HS-27A (cell line): ENCODE results near the gene NFU1.

Source experiments
- DNase-seq: peaks from one replicate; pipeline ENCODE4 v3.0.0-alpha.2; 2012; ENCODE audit warnings: low read depth, missing footprints

Gene NFU1

DNA sequence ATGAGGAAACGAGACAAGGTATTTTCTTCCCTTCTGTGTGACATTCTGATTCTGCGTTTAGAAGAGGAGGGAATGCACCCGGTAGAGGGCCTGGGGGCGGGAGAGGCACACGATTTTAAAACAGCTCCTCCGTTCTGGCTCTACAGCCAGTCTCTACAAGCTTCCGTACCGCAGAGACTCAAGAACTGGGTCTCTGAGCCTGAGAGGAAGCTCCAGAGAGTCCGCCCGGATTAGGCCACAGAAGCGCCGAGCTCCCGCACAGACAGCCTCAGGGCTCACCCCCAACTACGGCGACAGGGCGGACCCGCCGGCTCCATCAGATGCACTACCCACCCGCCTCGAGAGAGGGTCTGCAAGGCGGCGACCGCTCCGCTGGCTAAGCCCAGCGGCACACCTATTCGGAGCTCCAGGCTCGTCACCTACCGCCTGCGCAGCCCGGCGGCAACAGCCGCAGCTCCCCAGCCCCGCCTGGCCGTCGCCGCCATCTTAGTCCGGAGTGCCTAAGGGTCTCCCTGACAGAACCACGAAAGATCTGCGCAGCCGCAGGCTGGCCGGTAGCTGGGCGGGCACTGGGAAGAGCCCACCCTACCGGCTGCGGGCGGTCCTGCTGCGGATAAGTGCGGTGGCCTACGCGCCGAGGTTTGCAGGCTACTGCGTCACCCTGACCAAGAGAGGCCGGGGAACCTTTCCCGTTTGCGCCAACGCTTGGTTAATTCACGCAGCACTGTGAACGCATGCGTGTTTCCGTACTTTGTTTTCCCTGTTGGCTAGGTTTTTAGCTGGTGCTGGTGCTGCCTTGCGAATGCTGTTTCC, at the start of gene NFU1:
NFU1 (minus strand) TSS at position 498 of the 813 bp plus-strand sequence; CDS start at position 485, 13 bp downstream.
- peak; percentile 48 for DNase-seq

DNA sequence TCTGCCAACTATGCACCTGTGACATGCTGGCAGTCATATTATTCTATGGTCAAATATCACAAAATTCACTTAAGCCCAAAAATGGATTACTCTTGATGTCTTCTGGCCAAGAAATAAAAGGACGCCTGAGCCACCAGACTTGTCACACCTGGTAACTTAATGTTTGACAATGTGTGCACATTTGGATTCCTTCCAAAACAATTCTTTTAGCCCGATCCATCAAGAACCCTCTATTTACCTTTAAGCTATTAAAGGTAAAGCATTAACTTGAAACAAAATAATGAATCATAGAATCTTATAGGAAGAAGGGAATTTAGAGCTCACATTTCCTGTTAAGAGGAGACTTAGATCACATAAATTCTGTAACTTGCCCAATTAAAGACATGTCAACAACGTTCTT, 46.5 kb upstream of the NFU1 start:
- DNase-seq, result no peak

DNA sequence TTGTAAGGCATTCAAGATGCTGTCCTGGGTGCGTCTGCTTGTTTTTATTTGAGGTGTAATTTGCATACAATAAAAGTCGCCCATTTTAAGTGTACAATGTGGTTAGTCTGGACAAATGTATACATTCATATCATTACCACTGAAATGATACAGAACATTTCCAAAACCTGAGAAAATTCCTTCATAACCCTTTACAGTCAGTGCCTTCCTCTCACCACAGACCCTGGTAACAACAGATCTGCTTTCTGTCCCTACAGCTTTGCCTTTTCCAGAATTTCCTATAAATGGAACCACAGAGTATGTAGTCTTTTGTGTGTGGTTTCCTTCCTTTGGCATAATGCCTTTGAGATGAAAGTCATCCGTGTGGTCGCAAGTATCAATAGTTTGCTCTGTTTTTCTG, 45.8 kb upstream of the NFU1 start:
- no peak for DNase-seq

DNA sequence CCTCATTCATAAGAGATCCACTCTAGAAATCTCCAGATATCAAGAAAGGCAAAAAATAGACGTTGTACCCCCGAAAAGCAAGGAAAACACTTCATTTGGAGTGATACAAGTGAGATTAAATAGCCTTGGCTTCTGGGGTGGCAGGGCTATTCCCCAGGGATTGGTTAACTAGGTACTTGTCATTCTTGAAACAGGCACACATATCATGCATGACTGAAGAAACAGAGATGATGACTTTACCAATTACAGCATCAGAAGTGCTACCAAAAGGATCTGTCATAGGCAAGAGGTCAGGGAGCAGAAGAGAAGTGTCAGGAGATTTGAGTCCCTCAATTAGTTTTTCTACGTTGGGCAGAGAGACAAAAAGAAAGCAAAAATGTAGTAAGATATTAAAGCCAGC, 45.2 kb upstream of the NFU1 start:
- no peak for DNase-seq

DNA sequence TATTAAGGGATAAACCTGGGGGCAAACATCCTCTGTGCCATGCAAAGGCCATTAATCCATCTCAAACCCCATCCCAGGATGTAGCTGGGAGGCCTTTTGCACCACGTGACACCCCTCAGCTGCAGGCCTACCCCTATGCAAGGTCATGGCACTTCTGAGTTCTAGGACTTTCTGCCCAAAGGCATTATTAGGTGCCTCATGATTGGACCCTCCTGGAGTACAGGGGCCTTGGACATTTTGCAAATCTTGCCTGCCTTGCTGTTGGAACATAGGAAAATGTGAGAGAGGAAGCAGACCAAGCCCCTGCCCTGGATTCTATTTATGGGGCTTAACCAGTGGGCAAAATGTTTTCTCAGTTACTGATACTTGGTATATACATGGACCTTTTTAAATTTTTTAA, 44.2 kb upstream of the NFU1 start:
- DNase-seq, result no peak

DNA sequence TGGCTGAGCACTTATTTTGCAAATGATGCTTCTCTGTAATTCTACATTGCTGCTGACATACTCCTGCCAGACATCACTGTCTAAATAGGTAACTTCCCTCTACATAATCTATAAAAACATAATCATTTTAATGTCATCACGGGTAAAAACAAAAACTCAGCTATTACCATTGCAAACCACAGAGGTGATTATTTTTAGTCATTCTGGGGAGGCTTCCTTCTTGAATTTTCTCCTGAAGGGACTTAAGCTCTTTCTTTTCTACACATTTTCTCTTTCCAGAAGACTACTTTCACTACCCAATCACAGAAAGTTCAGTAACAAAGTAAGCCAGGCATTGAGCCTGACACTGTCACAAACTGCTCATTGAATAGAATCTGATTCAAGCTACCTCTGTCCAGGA, 40.4 kb upstream of the NFU1 start:
- DNase-seq, result no peak

DNA sequence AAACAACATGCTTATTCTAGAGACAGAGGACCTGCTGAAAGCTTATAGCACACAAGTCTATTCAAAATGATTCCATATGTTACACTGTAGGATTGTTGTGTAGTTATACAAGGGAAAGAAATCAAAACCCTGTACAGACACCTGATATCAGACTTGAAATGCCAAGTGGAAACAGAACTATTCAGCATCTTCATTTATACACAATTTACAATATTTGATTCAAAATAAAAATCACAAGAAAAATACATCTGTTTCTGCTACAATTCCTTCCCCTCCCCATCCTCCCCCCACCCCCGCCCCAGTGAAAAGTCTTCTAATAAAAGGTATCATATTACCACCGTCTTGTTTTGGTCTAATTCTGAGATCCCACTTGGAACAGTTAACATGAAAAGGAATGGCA, 37.5 kb upstream of the NFU1 start:
- no peak for DNase-seq

DNA sequence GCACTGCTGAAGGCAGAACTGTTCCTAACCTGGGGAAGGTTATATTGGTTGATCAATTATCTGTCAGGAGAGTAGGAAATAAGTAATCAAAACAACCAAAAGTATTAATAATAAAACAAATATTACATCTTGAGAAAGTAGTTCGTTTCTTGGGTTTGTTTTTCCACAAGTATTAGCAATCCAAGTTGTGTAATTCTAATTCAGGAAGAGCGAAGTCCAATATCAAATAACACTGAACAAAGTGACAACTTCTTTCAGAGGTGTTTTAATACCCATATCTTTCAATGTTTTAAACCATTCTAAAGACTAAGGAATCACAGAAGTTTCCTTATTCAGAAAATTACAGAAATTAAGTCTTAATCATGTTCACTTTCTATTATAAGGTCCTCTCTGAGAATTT, 34.6 kb upstream of the NFU1 start:
- DNase-seq, result no peak

DNA sequence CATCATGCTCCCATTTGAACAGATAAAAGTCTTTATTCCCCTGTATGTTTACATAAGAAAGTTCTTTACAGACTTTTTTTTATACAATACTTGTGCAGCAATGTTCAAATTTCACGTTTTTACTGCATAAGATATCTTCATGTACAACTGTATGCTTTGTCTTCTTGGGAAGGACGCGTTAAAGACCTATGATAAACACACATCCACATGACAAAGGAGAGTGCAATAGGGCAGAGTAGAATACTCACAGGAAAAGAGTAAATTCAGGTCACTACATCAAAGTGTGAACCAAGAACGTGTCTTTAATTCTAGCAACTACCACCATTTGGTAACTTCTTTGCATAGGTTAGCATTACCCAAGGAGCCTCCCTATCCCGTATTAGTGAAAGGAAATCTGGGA, 33.7 kb upstream of the NFU1 start:
- DNase-seq, result no peak

DNA sequence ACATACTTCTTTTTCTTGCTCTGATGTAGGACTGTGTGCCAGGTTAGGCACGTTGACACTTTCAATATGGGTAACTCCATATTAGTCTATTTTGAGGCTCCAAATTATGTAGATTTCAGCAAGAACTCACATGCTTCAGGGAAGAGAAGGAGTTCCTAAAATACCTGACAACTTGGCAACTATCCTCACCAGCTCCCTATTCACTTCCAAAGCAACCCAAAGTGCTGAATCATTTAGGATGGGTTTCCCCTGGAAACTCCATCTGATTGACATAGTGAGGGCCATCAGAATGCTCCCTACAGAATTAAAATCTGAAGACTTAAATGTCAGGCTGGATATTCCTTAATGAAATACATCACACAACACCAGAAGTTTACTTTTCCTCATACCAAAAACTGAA, 32.5 kb upstream of the NFU1 start:
- no peak for DNase-seq

DNA sequence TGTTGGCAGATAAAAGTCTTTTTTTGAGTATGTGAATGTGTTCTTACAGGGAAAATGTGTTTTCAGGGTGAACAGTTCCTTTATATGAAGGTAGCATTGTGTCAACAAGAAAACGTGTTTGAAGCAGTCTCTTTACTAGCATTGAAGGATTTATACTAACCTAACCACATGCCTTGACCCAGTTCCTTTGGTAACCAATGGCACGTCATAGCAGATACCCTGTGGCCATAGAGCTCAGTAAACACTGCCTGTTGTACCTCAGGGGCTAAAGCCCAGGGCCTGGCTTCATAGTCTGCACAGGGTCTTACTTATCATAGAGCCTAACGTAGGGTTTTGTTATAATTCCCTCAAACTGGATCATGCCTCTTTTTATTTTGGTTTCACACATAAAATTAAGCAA, 32.1 kb upstream of the NFU1 start:
- no peak for DNase-seq

DNA sequence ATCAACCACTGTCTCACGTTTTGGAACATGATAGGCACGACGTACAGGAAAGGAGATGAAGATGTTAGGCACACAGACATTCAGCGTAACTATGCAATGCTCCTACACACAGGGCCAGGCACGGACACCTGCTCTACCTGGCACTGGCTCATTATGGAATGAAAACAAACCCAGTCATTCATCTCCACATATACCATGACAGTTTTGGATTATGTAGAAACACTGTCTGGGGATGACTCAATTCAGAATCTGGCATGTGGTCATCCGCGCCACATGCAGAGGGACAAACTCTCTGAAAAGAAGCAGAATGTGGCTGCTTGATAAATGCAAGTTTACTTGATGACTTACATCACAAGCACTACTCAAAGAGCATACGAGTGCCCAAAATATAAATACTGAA, 29.5 kb upstream of the NFU1 start:
- DNase-seq, result no peak

DNA sequence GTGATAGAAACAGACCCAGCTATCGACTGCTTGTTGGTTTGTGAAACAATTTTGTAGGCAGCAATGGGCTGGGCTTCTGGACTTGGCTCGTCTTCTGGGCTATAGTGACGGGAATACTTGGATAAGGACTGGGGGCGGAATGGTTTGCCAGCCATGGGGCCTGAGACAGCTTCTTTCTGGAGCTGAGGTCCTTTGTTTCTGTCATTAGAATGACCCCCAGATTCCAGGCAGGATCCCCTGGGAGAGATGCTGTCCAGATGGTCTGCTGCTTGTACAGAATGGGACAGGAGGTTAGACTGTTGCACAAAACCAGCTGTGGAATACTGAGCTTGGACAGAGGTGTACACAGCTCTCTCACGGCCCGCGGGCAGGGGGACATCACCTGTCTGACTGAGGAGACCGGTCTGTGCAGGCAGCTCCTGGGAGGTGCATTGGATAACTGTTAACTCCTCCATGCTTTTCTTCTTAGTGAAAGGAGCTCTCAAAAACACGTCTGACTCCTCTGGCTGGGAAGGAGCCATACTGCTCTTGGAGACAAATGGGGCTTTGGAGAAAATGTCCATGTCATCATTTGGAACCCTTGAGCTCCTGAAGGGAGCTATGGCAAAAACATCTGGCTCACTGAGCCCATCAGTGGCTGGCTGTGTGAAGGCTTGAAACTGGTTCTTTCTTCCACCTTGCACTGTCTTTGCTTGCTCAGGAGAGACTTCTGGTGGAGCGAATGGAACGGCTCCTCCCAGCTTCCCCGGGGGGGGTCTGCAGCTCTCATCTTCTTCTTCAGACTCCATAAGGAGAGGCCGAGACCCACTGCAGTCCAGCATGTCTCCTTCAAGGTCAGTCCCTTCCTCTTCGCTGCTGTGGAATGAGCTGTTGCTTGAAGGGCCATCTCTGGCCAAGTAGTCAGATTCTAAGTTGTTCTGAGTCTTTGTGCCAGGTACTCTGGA, 28.6 kb upstream of the NFU1 start:
- no peak for DNase-seq

DNA sequence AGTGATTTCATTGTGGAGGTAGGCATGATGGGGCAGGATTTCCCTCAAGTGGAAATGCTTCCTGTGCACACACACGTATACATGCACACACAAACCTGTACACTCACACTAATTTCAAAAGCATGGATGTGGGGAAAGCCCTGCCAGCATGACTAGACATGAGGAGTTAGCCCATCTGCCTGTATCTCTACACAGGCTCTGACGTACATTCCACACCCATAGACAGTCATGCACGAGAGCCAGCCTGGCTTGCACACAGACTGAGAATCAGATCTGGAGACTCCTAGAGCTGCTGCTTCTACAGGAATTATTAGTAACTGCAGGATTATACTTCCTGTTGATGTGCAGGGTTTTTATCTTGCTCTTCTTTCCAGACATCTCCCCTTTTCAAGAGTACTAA, 27.3 kb upstream of the NFU1 start:
- no peak for DNase-seq

DNA sequence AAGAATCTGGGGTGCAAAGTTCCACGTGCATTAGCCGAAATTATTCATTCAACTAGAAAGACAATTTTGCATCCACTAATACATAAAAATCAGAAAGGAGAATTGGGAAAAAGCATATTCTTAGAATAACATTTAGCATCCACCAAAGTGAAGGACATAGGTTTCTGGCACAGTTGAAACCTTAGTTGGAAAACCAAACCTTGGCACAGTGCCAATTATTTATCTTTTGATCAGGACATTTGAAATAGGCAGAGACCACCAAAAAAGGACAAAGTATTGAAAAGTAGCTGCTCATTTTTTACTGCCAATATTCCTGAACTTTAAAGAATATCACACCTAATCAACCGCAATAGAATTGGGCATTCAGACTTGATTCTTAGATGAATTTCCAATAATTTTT, 25.5 kb upstream of the NFU1 start:
- DNase-seq, result no peak

DNA sequence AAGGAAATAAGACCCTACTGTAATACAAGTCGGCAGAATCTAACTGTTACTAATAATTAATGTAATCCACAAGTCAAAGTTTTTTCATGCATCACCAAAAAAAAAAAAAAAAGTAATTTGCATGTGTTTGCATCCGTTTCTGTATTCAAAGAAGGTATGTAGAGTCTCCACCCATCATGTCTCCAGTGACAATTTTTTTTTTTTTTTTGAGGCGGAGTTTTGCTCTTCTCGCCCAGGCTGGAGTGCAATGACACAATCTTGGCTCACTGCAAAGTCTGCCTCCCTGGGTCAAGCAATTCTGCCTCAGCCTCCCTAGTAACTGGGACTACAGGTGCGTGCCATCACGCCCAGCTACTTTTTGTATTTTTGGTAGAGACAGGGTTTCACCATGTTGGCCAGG, 24.2 kb upstream of the NFU1 start:
- DNase-seq, result no peak

DNA sequence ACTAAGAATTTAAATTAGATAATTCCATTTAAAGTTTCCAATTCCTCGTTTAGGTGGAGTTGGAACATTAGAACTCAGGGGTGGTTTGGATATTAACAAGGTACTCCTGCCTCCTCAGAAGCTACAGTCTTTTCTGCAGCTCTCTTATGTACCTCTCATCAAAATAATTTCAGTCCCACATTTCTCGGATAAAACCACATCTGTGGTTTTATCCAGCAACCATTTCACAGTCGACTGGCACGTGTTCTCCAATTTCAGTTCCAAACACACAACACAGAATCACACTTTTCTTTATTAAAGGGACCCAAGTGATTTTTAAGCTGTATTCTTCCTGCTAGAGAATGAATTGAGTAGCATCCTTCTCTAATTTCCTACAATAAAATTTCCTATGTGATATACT, 22.7 kb upstream of the NFU1 start:
- no peak for DNase-seq

DNA sequence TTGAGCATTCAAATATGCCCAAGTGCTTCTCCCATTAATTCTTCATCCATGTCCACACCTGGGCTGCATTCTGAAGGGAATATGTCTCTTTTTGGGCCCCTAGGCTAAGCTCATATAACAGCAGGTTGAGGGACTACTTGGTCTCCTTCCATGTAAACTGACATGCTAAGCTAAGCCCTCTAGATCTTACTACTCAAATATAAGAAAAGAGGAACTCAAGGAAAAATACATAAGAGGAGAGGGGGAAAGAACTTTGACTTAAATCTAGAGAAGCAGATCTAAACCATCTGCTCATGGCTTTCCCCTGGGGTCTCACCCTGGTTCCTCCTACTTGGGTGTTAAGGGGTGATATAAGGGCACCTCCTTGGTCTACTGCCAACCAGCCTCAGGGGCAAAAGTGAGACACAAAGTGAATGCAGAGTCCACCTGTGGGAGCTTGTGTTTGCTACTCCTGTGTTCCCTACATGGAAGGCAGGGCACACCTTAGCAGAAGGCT, 19.8 kb upstream of the NFU1 start:
- no peak for DNase-seq

DNA sequence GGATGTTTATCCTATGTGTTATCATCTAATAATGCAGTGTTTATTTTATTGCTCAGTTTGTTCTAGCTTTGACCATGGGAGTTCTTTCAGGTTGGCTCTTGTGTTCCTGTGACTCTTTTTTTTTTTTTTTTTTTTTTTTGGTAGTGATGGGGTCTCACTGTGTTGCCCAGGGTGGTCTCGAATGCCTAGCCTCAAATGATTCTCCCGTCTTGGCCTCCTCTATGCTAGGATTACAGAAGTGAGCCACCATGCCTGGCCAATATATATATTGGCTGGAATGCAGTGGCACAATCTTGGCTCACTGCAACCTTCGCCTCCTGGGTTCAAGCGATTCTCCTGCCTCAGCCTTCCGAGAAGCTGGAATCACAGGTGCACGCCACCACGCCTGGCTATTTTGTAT, 18.9 kb upstream of the NFU1 start:
- no peak for DNase-seq

DNA sequence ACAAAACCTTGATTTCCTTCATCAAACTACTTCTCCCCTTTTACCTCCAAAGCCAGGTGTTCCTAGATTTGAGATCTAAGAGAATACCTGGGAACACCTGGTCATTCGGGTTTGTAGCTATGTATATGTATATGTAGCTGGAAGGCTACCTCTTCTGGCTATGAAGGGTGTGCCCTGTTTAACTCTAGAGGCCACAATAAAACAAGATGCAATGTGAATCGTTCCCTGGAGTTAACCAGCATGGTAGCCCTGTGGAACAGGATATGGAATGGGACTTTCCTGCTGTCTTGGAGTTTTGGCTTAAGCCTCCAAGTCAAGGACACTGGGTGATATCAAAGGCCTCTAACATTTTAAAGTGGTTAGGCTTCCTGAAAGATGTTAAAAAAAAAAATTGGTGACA, 17.7 kb upstream of the NFU1 start:
- no peak for DNase-seq

DNA sequence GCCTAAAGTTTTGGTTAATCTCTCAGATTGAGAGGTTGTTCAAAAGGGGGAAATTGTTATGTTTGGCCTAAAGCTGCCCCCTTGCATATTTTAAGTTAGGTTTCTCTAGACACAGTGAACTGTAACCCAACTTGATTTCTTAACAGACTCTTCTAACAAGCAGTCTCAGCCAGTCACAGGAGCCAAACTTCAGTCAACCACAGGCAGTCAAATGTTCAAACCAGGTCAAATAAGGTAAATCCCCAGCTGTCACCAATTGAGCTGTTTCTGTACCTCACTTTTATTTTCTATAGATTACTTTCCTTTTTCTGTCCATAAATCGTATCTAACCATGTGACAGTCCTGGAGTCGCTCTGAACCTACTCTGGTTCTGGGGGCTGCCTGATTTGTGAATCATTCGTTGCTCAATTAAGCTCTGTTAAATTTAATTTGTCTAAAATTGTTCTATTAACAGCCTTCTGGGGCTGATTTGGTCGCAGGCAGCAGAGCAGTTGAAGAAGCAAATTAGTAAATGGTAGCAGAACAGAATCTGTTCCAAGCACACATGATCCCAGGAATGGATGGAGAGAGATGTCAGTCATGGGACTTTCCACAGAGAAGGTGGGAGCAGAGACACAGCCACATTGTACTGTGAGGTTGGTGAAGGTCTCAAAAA, 16.4 kb upstream of the NFU1 start:
- DNase-seq, result no peak

DNA sequence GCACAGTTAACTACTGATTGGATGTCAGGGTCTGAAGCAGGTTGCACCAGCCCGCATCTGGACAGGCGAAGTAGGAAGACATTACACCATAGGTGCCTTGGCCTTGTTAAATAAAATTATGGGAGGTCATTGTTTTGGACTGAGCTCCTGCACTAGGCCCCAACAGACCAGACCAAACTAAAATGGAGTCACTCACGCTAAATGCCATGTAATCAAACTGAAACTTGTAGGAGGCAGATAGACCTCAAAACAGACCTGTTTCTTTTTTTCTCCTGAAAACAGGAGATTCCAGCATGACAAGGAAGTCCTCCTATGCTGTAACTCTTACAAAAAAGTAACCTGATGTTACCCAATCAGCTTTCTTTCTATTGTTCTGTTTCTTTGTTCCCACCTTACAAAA, 15.5 kb upstream of the NFU1 start:
- no peak for DNase-seq
